Ascending aorta (tissue), 2 donors: ENCODE results near the gene RAB33B. TPM values are rescaled to one million over a fixed set of nuclear protein-coding genes. Genes with fewer than 3 reads are reported as not detected.
"Not testable (repeated sequence)": the region's sequence is repeated elsewhere in the genome, so short reads cannot be mapped to it uniquely, and the experiment has no call there.

Experiments
- DNase-seq, 2 donors: peaks; one replicate each; pipeline ENCODE4 v3.0.0-alpha.2; 2019; ENCODE audit warnings: low spot score in 2 of 2
- H3K27ac ChIP-seq, 2 donors: fragments of 200-600 bp; sonication (generic); one replicate each; pipeline ENCODE4 v1.5.1; 2016 to 2017; ENCODE audit warnings: mild to moderate bottlenecking in 1 of 2
- H3K27me3 ChIP-seq: fragments of 200-600 bp; sonication (generic); one replicate; pipeline ENCODE4 v1.5.1; 2017
- H3K36me3 ChIP-seq, 2 donors: fragments of 200-600 bp; sonication (generic); one replicate each; pipeline ENCODE4 v1.5.1; 2016
- H3K4me1 ChIP-seq, 2 donors: fragments of 200-600 bp; sonication (generic); one replicate each; pipeline ENCODE4 v1.5.1; 2016 to 2017; ENCODE audit warnings: mild to moderate bottlenecking in 1 of 2
- H3K4me3 ChIP-seq, 2 donors: fragments of 200-600 bp; sonication (generic); one replicate each; pipeline ENCODE4 v1.5.1; 2016 to 2017; ENCODE audit warnings: mild to moderate bottlenecking in 1 of 2
- H3K9me3 ChIP-seq, 2 donors: fragments of 200-600 bp; sonication (generic); one replicate each; pipeline ENCODE4 v1.5.1; 2016
- CTCF ChIP-seq, 3 experiments: fragments of 200-600 bp in 2 of 3; fragments of 450-650 bp in 1 of 3; sonication (generic) in 2 of 3; IDR thresholded peaks; one replicate each; pipeline ENCODE4 v1.5.1; 2016 to 2019; ENCODE audit warnings: antibody characterized with exemption in 3 of 3, mild to moderate bottlenecking in 1 of 3, moderate library complexity in 1 of 3
- intact Hi-C: fragments of 100-400 bp; cut with DNase I; formaldehyde crosslinking; loops from one replicate; pipeline ENCODE4 v1.15.1; 2023
- total RNA-seq: library from RNA; depleted of rRNA; stranded (reverse); fragments of >200 nt; gene quantifications from one replicate; pipeline ENCODE4 v1.1.0, GENCODE V29; 2016

The RAB33B gene
- total RNA-seq, 1 donor from 2014 or later = 4.5 TPM

- Histone ChIP-seq H3K27ac (no peak overlapping the region), H3K27me3 (no peaks in the 10 kb centered on the region), H3K4me1 (peaks cover 0 to 9% of the 10 kb centered on the region in 2 donors), H3K9me3 (peaks cover 0 to 7% of the 10 kb centered on the region in 2 donors), H3K4me3 (no peak overlapping the region), H3K36me3 (no peaks in the 10 kb centered on the region)
- DNase-seq = no peak
- intact Hi-C loops = no loop called here
- no peak for TF ChIP-seq CTCF (IDR thresholded peaks at IDR 0.05)
Observed at GRCh38 chr4:139465922-139466321, 12.0 kb downstream of the RAB33B start.

GRCh38 chr4:139468756-139469155 lies 14.8 kb downstream of the RAB33B start:
- peaks cover 6 to 15% of the 10 kb centered on the region in 2 donors for H3K36me3 ChIP-seq
- H3K4me1 ChIP-seq, intact Hi-C loops, H3K4me3 ChIP-seq, H3K27me3 ChIP-seq, H3K9me3 ChIP-seq, DNase-seq, H3K27ac ChIP-seq: not testable (repeated sequence)

- no peak for DNase-seq
- no peak overlapping the region for H3K27ac ChIP-seq
- no peak for TF ChIP-seq CTCF (IDR thresholded peaks at IDR 0.05)
- H3K4me1 ChIP-seq = peaks cover 0 to 3% of the 10 kb centered on the region in 2 donors
- intact Hi-C loops = no loop called here
- H3K9me3 ChIP-seq = peaks cover 0 to 7% of the 10 kb centered on the region in 2 donors
- no peak overlapping the region for H3K4me3 ChIP-seq
- peaks cover 6 to 19% of the 10 kb centered on the region in 2 donors for H3K36me3 ChIP-seq
- no peaks in the 10 kb centered on the region for H3K27me3 ChIP-seq
Observed at GRCh38 chr4:139469216-139469615, 15.3 kb downstream of the RAB33B start.

GRCh38 chr4:139469869-139470268 lies 15.9 kb downstream of the RAB33B start:
- Histone ChIP-seq H3K36me3 (peaks cover 6 to 21% of the 10 kb centered on the region in 2 donors), H3K9me3 (peaks cover 0 to 7% of the 10 kb centered on the region in 2 donors), H3K27ac (no peak overlapping the region), H3K4me1 (peaks cover 0 to 3% of the 10 kb centered on the region in 2 donors), H3K27me3 (no peaks in the 10 kb centered on the region), H3K4me3 (no peak overlapping the region)
- DNase-seq = no peak
- TF ChIP-seq CTCF (IDR thresholded peaks at IDR 0.05) = no peak
- intact Hi-C loops = no loop called here

GRCh38 chr4:139470295-139470694 lies 16.4 kb downstream of the RAB33B start:
- H3K4me3 ChIP-seq = no peak overlapping the region
- peaks cover 6 to 21% of the 10 kb centered on the region in 2 donors for H3K36me3 ChIP-seq
- intact Hi-C loops = no loop called here
- H3K4me1 ChIP-seq = peaks cover 0 to 3% of the 10 kb centered on the region in 2 donors
- no peak for TF ChIP-seq CTCF (IDR thresholded peaks at IDR 0.05)
- peaks cover 0 to 7% of the 10 kb centered on the region in 2 donors for H3K9me3 ChIP-seq
- no peak for DNase-seq
- no peaks in the 10 kb centered on the region for H3K27me3 ChIP-seq
- H3K27ac ChIP-seq = no peak overlapping the region

- DNase-seq = no peak
- Histone ChIP-seq H3K27ac (no peak overlapping the region), H3K27me3 (no peaks in the 10 kb centered on the region), H3K4me1 (peaks cover 0 to 3% of the 10 kb centered on the region in 2 donors), H3K36me3 (peaks cover 6 to 21% of the 10 kb centered on the region in 2 donors), H3K9me3 (peaks cover 0 to 7% of the 10 kb centered on the region in 2 donors), H3K4me3 (no peak overlapping the region)
- no peak for TF ChIP-seq CTCF (IDR thresholded peaks at IDR 0.05)
- intact Hi-C loops = no loop called here
Observed at GRCh38 chr4:139470997-139471665, 17.2 kb downstream of the RAB33B start.
